AG04450 (cell line): ENCODE measurements around the gene FAM83G. TPM values are rescaled to one million over a fixed set of nuclear protein-coding genes. Genes with fewer than 3 reads are reported as not detected.

Experiments
- CTCF ChIA-PET: fragments of 300-600, 350-600 bp; formaldehyde crosslinking; extraction: SDS; loops from one replicate; lab custom pipeline; 2022; ENCODE audit warnings: antibody characterized with exemption, inconsistent platforms; lab: Charles Lee
- POLR2A ChIA-PET: fragments of 350-600 bp; formaldehyde crosslinking; extraction: SDS; loops from one replicate; lab custom pipeline; 2021; ENCODE audit warnings: antibody characterized with exemption, inconsistent platforms; lab: Yijun Ruan, JAX
- DNase-seq: peaks from one replicate; pipeline ENCODE4 v3.0.0-alpha.2; 2011; ENCODE audit warnings: low read depth, low spot score
- H3K27ac ChIP-seq: one replicate; pipeline ENCODE4 v1.5.1; 2012; ENCODE audit warnings: low read depth, low read length, control low read depth
- H3K27me3 ChIP-seq: one replicate; pipeline ENCODE4 v1.6.0; 2012; ENCODE audit warnings: low read length; ENCODE audit not compliant: control insufficient read depth, insufficient read depth
- H3K4me3 ChIP-seq: 2 replicates; pipeline ENCODE4 v1.5.1; 2011; ENCODE audit warnings: mild to moderate bottlenecking, low read depth, low read length, control low read depth
- H3K9me3 ChIP-seq: 2 replicates; pipeline ENCODE4 v1.5.1; 2012; ENCODE audit warnings: low read length; ENCODE audit not compliant: control insufficient read depth, insufficient read depth
- polyA plus RNA-seq: library from polyadenylated mRNA; depleted of rRNA; stranded (reverse); fragments of >200 nt; gene quantifications from 2 replicates; pipeline ENCODE4 v1.2.3, GENCODE V29; 2011
- TF ChIP-seq, protein P1 (sequence below): IDR thresholded peaks from 2 replicates; pipeline ENCODE4 v1.5.1; 2011; ENCODE audit warnings: low read depth, low read length, control low read depth, inconsistent platforms

Gene FAM83G
- polyA plus RNA-seq, 1 experiment: 4.8 TPM

DNA sequence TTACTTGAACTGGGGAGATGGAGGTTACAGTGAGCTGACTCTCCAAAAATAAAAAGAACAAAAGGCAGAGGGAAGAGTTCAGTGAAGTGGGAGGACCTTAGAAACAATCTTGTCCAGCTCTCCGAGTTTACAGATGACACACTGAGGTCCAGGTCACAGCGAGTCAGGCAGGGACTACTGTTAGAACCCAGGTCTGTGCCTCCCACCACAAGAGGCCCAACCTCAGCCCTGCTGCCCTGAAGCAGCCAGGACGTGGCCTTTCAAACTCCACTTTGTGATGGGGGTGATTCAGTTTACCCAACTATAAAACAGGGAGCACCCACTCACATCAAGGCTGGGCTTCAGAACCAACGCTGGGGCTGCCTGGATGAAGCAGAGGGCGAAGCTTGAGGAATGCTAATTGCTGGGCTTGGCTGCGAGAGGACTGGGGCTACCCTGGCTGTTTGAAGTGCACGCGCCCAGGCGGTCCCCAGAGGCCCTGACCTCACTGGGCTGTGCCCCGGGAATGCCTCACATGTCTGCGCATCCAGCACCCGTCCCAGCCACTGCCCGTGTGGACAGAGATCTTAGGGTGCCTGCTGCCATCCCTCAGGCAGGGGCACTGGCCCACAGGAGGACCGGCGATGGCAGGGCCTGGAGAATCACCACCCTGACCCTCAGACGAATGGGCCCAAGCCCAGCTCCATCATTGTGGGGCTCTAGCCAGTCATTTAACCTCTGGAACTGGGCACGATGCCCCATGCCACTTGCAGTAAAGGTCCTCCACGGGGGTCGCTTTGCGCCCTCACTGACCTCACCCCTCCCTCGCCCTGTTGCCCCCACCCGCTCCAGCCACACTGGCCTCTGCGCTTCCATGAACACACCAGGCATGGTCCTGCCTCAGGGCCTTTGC lies 41.2 kb downstream of the FAM83G start:
- no peak for DNase-seq
- Histone ChIP-seq H3K9me3 (no peaks in the 10 kb centered on the region; the same call in 1 of the 2 replicates), H3K27ac (no peak overlapping the region), H3K4me3 (no peak overlapping the region), H3K27me3 (no peaks in the 10 kb centered on the region)
- POLR2A ChIA-PET: no interaction called here
- CTCF ChIA-PET: no interaction called here
- TF ChIP-seq, protein P1, sequence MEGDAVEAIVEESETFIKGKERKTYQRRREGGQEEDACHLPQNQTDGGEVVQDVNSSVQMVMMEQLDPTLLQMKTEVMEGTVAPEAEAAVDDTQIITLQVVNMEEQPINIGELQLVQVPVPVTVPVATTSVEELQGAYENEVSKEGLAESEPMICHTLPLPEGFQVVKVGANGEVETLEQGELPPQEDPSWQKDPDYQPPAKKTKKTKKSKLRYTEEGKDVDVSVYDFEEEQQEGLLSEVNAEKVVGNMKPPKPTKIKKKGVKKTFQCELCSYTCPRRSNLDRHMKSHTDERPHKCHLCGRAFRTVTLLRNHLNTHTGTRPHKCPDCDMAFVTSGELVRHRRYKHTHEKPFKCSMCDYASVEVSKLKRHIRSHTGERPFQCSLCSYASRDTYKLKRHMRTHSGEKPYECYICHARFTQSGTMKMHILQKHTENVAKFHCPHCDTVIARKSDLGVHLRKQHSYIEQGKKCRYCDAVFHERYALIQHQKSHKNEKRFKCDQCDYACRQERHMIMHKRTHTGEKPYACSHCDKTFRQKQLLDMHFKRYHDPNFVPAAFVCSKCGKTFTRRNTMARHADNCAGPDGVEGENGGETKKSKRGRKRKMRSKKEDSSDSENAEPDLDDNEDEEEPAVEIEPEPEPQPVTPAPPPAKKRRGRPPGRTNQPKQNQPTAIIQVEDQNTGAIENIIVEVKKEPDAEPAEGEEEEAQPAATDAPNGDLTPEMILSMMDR: no peak

DNA sequence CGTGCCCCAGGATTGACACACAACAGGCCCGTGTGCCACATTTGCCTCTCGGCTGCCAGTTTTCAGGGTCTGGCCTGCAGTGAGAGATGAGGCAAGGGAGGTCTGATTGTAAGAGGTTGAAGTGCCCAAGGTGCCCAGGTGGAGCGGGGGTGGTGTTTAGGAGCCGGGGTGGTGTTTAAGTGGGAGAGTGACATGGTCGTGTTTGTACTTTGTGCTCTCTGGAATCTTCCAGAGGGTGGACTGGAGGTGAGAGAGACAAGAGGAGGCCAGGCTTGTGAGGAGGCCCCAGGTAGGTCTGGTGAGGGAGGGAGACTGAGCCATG lies 42.1 kb downstream of the FAM83G start:
- no peak overlapping the region for H3K27ac ChIP-seq
- ChIA-PET CTCF (interaction anchor here (1.6 kb wide), 1 partner anchor 45 kb away, joined by 4 read pairs; no protein-coding TSS in a partner anchor), POLR2A (no interaction called here)

DNA sequence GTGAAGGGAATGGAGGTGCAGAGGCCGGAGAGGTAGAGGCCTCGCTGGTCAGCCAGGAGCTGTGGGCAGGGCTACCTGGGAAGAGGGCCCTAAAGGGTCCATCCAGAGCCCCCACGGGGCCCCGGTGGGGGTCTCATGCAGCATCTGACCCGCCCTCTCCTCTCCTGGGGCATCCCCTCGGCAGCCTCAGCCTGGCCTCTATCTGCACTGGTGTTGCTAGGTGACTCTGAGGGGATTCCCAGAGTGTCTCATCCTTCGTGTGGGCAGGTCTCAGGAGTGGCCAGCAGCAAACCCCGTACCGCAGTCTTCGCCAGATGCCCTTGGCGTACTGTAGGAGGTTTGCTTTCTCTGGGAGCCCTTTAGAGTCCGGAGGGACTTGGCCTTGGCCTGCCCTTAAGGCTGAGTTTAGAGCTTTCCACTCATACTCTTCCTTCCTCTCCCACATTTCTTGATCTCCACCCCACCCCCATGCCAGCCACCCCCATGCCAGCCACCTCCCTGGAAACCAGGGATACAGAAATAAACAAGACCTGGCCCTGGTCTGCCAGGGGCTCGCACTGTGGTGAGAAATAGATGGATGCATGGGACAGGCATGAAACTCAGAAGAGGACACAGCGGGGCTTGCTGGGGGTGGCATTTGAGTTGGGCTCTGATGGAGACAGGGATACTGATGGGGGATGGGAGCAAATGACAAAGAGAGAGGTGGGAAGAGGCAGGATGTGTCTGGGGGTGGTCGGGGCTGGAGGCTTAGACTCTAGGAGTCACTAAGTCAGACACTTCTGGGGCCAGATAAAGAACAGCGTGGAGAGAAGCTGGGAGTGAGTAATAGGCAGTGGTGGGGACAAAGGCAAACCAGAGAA lies 42.7 kb downstream of the FAM83G start:
- no peaks in the 10 kb centered on the region for H3K27me3 ChIP-seq
- ChIA-PET POLR2A (interaction anchor here (0.8 to 0.9 kb wide), 2 partner anchors 32 to 41 kb away, joined by 3 to 4 read pairs; no protein-coding TSS in a partner anchor), CTCF (interaction anchor here (0.7 to 1.8 kb wide), 24 partner anchors 10 to 336 kb away, joined by 3 to 17 read pairs (median 4); partner anchors contain the start of genes PRPSAP2 and SLC5A10)
- TF ChIP-seq, protein P1: no peak
- H3K27ac ChIP-seq: no peak overlapping the region
- H3K4me3 ChIP-seq: no peak overlapping the region
- DNase-seq: no peak
- H3K9me3 ChIP-seq: no peaks in the 10 kb centered on the region; the same call in 1 of the 2 replicates

More for the DNA sequence above, 42.1 kb downstream of the FAM83G start:
- TF ChIP-seq, protein P1: no peak
- no peak for DNase-seq
- no peaks in the 10 kb centered on the region for H3K27me3 ChIP-seq
- no peak overlapping the region for H3K4me3 ChIP-seq
- H3K9me3 ChIP-seq: no peaks in the 10 kb centered on the region; the same call in 1 of the 2 replicates

DNA sequence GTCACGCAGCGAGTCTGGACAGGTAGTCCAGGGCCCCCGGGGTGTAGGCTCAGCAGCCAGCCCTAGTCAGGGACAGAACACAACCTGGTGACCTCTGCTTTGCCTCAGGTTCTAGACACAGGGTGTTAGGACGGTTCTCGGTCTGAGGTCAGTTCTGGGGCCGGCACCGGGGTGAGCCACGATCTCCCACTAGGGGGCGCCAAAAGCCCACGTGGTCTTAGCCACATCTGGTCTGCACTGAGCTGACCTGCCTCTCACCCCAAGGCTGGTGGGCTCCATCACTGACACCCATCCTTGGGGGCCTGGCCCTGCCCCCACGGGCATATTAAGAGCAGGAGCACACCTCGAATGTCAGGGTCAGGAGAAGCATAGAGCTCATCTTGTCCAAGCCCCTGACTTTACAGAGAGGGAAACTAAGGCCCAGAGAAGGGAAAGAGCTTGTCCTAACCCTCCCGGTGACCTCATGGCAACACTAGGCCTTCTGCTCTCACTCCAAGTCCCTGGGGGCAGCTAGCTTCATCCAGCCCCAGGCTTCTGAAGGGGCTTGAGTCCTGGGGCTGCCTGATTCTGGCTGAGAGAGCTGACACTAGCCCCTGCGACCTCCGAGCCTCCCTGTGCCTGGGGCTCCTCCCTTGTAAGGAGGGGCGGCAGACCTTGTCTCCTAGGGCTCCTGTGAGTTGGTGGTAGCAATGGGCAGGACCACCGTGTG lies 43.6 kb downstream of the FAM83G start:
- Histone ChIP-seq H3K4me3 (no peak overlapping the region), H3K9me3 (no peaks in the 10 kb centered on the region; the same call in 1 of the 2 replicates), H3K27me3 (no peaks in the 10 kb centered on the region), H3K27ac (no peak overlapping the region)
- POLR2A ChIA-PET: interaction anchor here (0.8 to 0.9 kb wide), 2 partner anchors 33 to 42 kb away, joined by 3 to 4 read pairs; no protein-coding TSS in a partner anchor
- CTCF ChIA-PET: interaction anchor here (0.6 to 1.8 kb wide), 31 partner anchors 9 to 335 kb away, joined by 3 to 17 read pairs (median 4); partner anchors contain the start of genes PRPSAP2 and SLC5A10
- DNase-seq: no peak
- TF ChIP-seq, protein P1: peak; percentile 91
